DMS53 treated with DMSO at 0.1 percent for 48 hours (cell line): Measurements from ENCODE around the gene BANF2.
"Not testable (repeated sequence)": the region's sequence is repeated elsewhere in the genome, so short reads cannot be mapped to it uniquely, and the experiment has no call there.

Experiments used
- DNase-seq: peaks from one replicate; lab custom pipeline; 2025; ENCODE audit not compliant: unreplicated experiment; lab: John Stamatoyannopoulos, UW

Gene BANF2

GRCh38 chr20:17699931-17700351 is at the start of gene BANF2:
Gene BANF2 (plus strand): TSS chr20:17699966. CDS start chr20:17725026, 25,060 bp downstream.
- DNase-seq: peak; percentile 48

GRCh38 chr20:17650301-17651128 is 49.3 kb upstream of the BANF2 start:
- DNase-seq: no peak

- DNase-seq: no peak
These were observed 48.5 kb upstream of the BANF2 start for GRCh38 chr20:17651129-17651759.

GRCh38 chr20:17651760-17652388 is 47.9 kb upstream of the BANF2 start:
- peak; percentile 9 for DNase-seq

- no peak for DNase-seq
These were observed 47.4 kb upstream of the BANF2 start for GRCh38 chr20:17652411-17652810.

- DNase-seq: no peak
These were observed 45.7 kb upstream of the BANF2 start for GRCh38 chr20:17653835-17654648.

GRCh38 chr20:17654649-17655285 is 45.0 kb upstream of the BANF2 start:
- peak; percentile 2 for DNase-seq

GRCh38 chr20:17655286-17655651 is 44.5 kb upstream of the BANF2 start:
- no peak for DNase-seq

- DNase-seq: no peak
These were observed 43.8 kb upstream of the BANF2 start for GRCh38 chr20:17655865-17656479.

GRCh38 chr20:17657079-17657825 is 42.5 kb upstream of the BANF2 start:
- no peak for DNase-seq

GRCh38 chr20:17657898-17658647 is 41.7 kb upstream of the BANF2 start:
- no peak for DNase-seq

- DNase-seq: no peak
These were observed 41.1 kb upstream of the BANF2 start for GRCh38 chr20:17658648-17658993.

- DNase-seq: not testable (repeated sequence)
These were observed 40.4 kb upstream of the BANF2 start for GRCh38 chr20:17659344-17659743.

GRCh38 chr20:17659801-17660200 is 40.0 kb upstream of the BANF2 start:
- no peak for DNase-seq

- DNase-seq: no peak
These were observed 39.1 kb upstream of the BANF2 start for GRCh38 chr20:17660667-17661066.

GRCh38 chr20:17661121-17661744 is 38.5 kb upstream of the BANF2 start:
- no peak for DNase-seq

- no peak for DNase-seq
These were observed 37.3 kb upstream of the BANF2 start for GRCh38 chr20:17662333-17663039.

- DNase-seq: no peak
These were observed 36.7 kb upstream of the BANF2 start for GRCh38 chr20:17663040-17663399.
